ENCODE data around the gene NOTCH2. TPM values are rescaled to one million over a fixed set of nuclear protein-coding genes. Genes with fewer than 3 reads are reported as not detected.

The NOTCH2 gene
- total RNA-seq, 1 experiment from 2014 or later = 53.7 TPM

GRCh38 chr1:119862276-119862675 is 207.2 kb downstream of the NOTCH2 start:
- Histone ChIP-seq H2AFZ (ENCODE audit: low read length) (no peak overlapping the region), H2BK20ac (ENCODE audit: low read depth, low read length, poor library complexity, severe bottlenecking) (no peak overlapping the region), H3K23me2 (ENCODE audit: insufficient read length, low read depth, low read length, poor library complexity, severe bottlenecking) (no peaks in the 10 kb centered on the region), H3K4me1 (ENCODE audit: insufficient read depth, low read length) (no peaks in the 10 kb centered on the region), H3K9ac (ENCODE audit: extremely low read depth, insufficient read length, low read length) (no peak overlapping the region), H2BK120ac (ENCODE audit: low read depth, low read length, poor library complexity, severe bottlenecking) (no peak overlapping the region), H4K91ac (ENCODE audit: insufficient read length, low read depth, low read length) (no peak overlapping the region), H3K14ac (ENCODE audit: insufficient read depth, low read length) (no peak overlapping the region), H3K79me2 (ENCODE audit: insufficient read depth, low read length) (no peaks in the 10 kb centered on the region), H3K23ac (ENCODE audit: insufficient read length, low read depth, low read length) (no peak overlapping the region), H4K5ac (ENCODE audit: insufficient read length, low read depth, low read length) (no peak overlapping the region), H4K20me1 (ENCODE audit: control insufficient read depth, insufficient read depth, insufficient read length) (no peaks in the 10 kb centered on the region), H3K27me3 (ENCODE audit: insufficient read depth, low read length) (no peaks in the 10 kb centered on the region), H2AK5ac (ENCODE audit: insufficient read length, low read length) (no peak overlapping the region), H3K4ac (ENCODE audit: low read depth, low read length) (no peak overlapping the region), H3K56ac (ENCODE audit: insufficient read length, low read depth, low read length) (no peak overlapping the region), H4K8ac (replicated peaks; ENCODE audit: insufficient read length, low read depth, low read length) (no peak overlapping the region), H2BK15ac (ENCODE audit: low read depth, low read length) (no peak overlapping the region), H2BK12ac (ENCODE audit: insufficient read length, low read depth, low read length) (no peak overlapping the region), H3K18ac (ENCODE audit: insufficient read length, low read depth, low read length) (no peak overlapping the region), H3T11ph (ENCODE audit: low read length) (no peak overlapping the region), H3K79me1 (ENCODE audit: insufficient read depth, low read depth, low read length, poor library complexity, severe bottlenecking) (no peaks in the 10 kb centered on the region), H2BK5ac (ENCODE audit: insufficient read length, low read length) (no peak overlapping the region), H3K4me2 (ENCODE audit: insufficient read depth, insufficient read length, low read length) (no peak overlapping the region), H3K9me3 (ENCODE audit: control insufficient read depth, low read depth, low read length) (no peaks in the 10 kb centered on the region), H3K27ac (ENCODE audit: insufficient read length, low read depth, low read length) (no peak overlapping the region)
- Mint-ChIP-seq H3K27ac (no peak overlapping the region), H3K9me3 (no peaks in the 10 kb centered on the region), H3K4me3 (no peak overlapping the region), H3K36me3 (ENCODE audit: insufficient read depth in 1 of 3, low read depth in 3 of 3) (no peaks in the 10 kb centered on the region), H3K27me3 (ENCODE audit: low read depth) (peaks cover 6% of the 10 kb centered on the region), H3K4me1 (no peaks in the 10 kb centered on the region)
- DNase-seq = no peak
- no peak for TF ChIP-seq CTCF (conservative IDR thresholded peaks at IDR 0.05)

Other genes starting within 250 kb of the NOTCH2 start
- not detected in 2 replicates for gene ADAM30, start 173.1 kb downstream of the NOTCH2 start, total RNA-seq (2021)
- 13.9 and 14.1 TPM in 2 replicates for gene SEC22B, start 106.9 kb upstream of the NOTCH2 start, total RNA-seq (2021)